Fibroblast of lung (primary cell): ENCODE measurements around the gene CHST1. TPM values are rescaled to one million over a fixed set of nuclear protein-coding genes. Genes with fewer than 3 reads are reported as not detected.

Source experiments
- DNase-seq, 2 donors: peaks; one replicate each; pipeline versions ENCODE4 v3.0.0 to v3.0.0-alpha.2; 2010; ENCODE audit warnings: low read depth in 2 of 2
- H2AFZ ChIP-seq: 2 replicates; pipeline ENCODE4 v1.5.1; 2012; ENCODE audit warnings: low read length, control low read depth, inconsistent platforms
- H3K27ac ChIP-seq: 2 replicates; pipeline ENCODE4 v1.5.1; 2011; ENCODE audit warnings: low read length, control low read depth; ENCODE audit not compliant: insufficient read depth
- H3K27me3 ChIP-seq: 2 replicates; pipeline ENCODE4 v1.5.1; 2011; ENCODE audit warnings: mild to moderate bottlenecking, low read length; ENCODE audit not compliant: control insufficient read depth, insufficient read depth
- H3K36me3 ChIP-seq: 2 replicates; pipeline ENCODE4 v1.5.1; 2011; ENCODE audit warnings: low read length; ENCODE audit not compliant: control insufficient read depth, insufficient read depth
- H3K4me1 ChIP-seq: 2 replicates; pipeline ENCODE4 v1.5.1; 2011; ENCODE audit warnings: low read length; ENCODE audit not compliant: control insufficient read depth, insufficient read depth; ENCODE audit errors: extremely low read depth
- H3K4me2 ChIP-seq: 2 replicates; pipeline ENCODE4 v1.5.1; 2011; ENCODE audit warnings: low read length, control low read depth; ENCODE audit not compliant: insufficient read depth; ENCODE audit errors: extremely low read depth
- H3K4me3 ChIP-seq, 4 experiments: fragments of 200-600 bp in 1 of 4; sonication (generic) in 1 of 4; replicated peaks in 1 of 4; 2 replicates each; pipeline ENCODE4 v1.5.1; 2011 to 2016; ENCODE audit warnings: low read length in 4 of 4, low read depth in 3 of 4, mild to moderate bottlenecking in 3 of 4, control low read depth in 2 of 4, inconsistent platforms in 1 of 4, mixed read lengths in 1 of 4; ENCODE audit not compliant: insufficient read depth in 1 of 4; ENCODE audit errors: control extremely low read depth in 1 of 4
- H3K79me2 ChIP-seq: 2 replicates; pipeline ENCODE4 v1.5.1; 2012; ENCODE audit warnings: mild to moderate bottlenecking, low read length, inconsistent platforms; ENCODE audit not compliant: control insufficient read depth, insufficient read depth
- H3K9ac ChIP-seq: 2 replicates; pipeline ENCODE4 v1.5.1; 2011; ENCODE audit warnings: mild to moderate bottlenecking, low read length, control low read depth; ENCODE audit not compliant: insufficient read depth
- H3K9me3 ChIP-seq: 2 replicates; pipeline ENCODE4 v1.5.1; 2012; ENCODE audit warnings: low read depth, low read length; ENCODE audit not compliant: control insufficient read depth, insufficient read depth
- H4K20me1 ChIP-seq: 2 replicates; pipeline ENCODE4 v1.5.1; 2011; ENCODE audit warnings: low read length; ENCODE audit not compliant: control insufficient read depth, insufficient read depth; ENCODE audit errors: extremely low read depth
- CTCF ChIP-seq, 2 donors: IDR thresholded peaks in 1 of 2; conservative IDR thresholded peaks in 1 of 2; 1 replicate in 1 of 2; 2 replicates in 1 of 2; pipeline ENCODE4 v1.5.1; 2011 to 2012; ENCODE audit warnings: low read length in 2 of 2, control low read depth in 1 of 2, inconsistent platforms in 1 of 2, low read depth in 1 of 2, mild to moderate bottlenecking in 1 of 2
- EZH2 ChIP-seq: IDR thresholded peaks from 2 replicates; pipeline ENCODE4 v1.5.1; 2012; ENCODE audit warnings: low read length, control low read depth, mild to moderate bottlenecking; ENCODE audit errors: missing control alignments
- polyA plus RNA-seq, 2 donors: library from polyadenylated mRNA; depleted of rRNA in 1 of 2; stranded (reverse) in 1 of 2; unstranded in 1 of 2; fragments of >200 nt; gene quantifications; 2 replicates each; pipeline ENCODE4 v1.2.1, GENCODE V29; 2011 to 2012; ENCODE audit warnings: missing spikeins in 1 of 2
- total RNA-seq: library from RNA; depleted of rRNA; stranded (reverse); fragments of >200 nt; gene quantifications from 2 replicates; pipeline ENCODE4 v1.2.1, GENCODE V29; 2014

The CHST1 gene
- total and polyA plus RNA-seq, 2 donors (not counting 1 experiment from before 2014, with no cell fraction given) = under 0.01 to 0.17 TPM

DNA sequence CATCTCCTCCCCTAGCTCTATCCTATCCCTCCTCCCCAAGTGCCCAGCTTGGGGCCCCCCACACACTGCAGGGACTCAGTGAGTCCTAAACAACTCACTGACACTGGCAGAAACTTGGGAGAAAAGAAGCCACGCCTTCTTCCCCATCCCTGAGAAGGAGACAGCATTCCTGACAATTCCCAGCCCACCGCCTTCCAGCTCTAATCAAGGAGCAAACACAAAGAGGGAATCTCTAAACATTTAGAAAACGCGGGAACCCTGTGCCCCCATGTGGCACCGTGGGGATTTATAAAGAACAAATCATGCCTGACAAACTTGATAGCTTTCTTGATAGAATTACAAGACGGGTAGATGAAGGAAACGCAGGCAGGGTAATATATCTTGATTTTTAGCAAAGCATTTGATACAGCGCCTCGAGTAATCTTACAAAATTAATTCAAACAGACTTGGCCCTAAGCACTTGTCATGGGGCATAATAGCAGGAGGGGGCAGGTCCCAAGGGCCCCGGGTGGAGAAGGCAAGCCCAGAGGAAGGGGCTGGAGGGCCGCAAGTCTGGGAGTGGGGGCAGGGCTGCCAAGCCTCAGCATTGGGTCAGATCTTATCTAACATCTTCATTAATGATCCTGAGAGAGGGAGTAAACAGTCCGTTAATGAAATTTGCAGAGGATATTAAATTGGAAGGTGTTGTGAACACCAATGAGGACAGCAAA lies 4.5 kb downstream of the CHST1 start:
- no peak overlapping the region for H3K9ac ChIP-seq
- no peak overlapping the region for H3K4me2 ChIP-seq
- no peak overlapping the region for H2AFZ ChIP-seq
- H3K9me3 ChIP-seq = no peaks in the 10 kb centered on the region
- no peaks in the 10 kb centered on the region for H3K79me2 ChIP-seq
- no peak for DNase-seq
- no peak overlapping the region for H3K4me3 ChIP-seq
- no peaks in the 10 kb centered on the region for H4K20me1 ChIP-seq
- H3K27ac ChIP-seq = no peak overlapping the region
- no peak for TF ChIP-seq EZH2
- TF ChIP-seq CTCF (conservative IDR thresholded peaks at IDR 0.05 in 1 of 2, IDR thresholded peaks at IDR 0.05 in 1 of 2; ENCODE audit: low read depth in 1 of 2, low read length in 2 of 2) = no peak
- peaks cover 15% of the 10 kb centered on the region for H3K4me1 ChIP-seq
- peaks cover 22% of the 10 kb centered on the region for H3K27me3 ChIP-seq
- H3K36me3 ChIP-seq = no peaks in the 10 kb centered on the region

DNA sequence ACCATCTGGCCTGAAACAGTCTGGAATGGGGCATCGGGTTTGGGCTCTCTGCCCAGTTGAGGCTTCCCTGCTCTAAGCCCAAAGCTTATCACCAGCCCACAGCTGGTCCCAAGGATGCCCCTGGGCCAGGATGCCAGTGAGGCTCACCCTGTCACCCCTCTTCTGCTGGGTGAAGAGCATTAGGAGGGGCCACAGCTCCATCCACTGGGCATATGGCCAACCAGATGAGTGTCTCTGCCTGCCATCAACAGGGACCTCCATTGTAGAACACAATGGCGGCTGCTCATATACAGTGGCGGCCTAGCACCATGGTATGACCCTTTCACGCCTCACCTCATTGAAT lies 5.6 kb downstream of the CHST1 start:
- H3K4me1 ChIP-seq = peaks cover 15% of the 10 kb centered on the region
- H3K79me2 ChIP-seq = no peaks in the 10 kb centered on the region
- H3K4me3 ChIP-seq = no peak overlapping the region
- H3K9ac ChIP-seq = no peak overlapping the region
- peaks cover 21% of the 10 kb centered on the region for H3K27me3 ChIP-seq
- H2AFZ ChIP-seq = no peak overlapping the region
- H3K4me2 ChIP-seq = no peak overlapping the region
- TF ChIP-seq EZH2 (no peak), CTCF (conservative IDR thresholded peaks at IDR 0.05 in 1 of 2, IDR thresholded peaks at IDR 0.05 in 1 of 2; ENCODE audit: low read depth in 1 of 2, low read length in 2 of 2) (no peak)
- no peak for DNase-seq
- no peaks in the 10 kb centered on the region for H4K20me1 ChIP-seq
- H3K9me3 ChIP-seq = no peaks in the 10 kb centered on the region
- no peak overlapping the region for H3K27ac ChIP-seq
- H3K36me3 ChIP-seq = no peaks in the 10 kb centered on the region

DNA sequence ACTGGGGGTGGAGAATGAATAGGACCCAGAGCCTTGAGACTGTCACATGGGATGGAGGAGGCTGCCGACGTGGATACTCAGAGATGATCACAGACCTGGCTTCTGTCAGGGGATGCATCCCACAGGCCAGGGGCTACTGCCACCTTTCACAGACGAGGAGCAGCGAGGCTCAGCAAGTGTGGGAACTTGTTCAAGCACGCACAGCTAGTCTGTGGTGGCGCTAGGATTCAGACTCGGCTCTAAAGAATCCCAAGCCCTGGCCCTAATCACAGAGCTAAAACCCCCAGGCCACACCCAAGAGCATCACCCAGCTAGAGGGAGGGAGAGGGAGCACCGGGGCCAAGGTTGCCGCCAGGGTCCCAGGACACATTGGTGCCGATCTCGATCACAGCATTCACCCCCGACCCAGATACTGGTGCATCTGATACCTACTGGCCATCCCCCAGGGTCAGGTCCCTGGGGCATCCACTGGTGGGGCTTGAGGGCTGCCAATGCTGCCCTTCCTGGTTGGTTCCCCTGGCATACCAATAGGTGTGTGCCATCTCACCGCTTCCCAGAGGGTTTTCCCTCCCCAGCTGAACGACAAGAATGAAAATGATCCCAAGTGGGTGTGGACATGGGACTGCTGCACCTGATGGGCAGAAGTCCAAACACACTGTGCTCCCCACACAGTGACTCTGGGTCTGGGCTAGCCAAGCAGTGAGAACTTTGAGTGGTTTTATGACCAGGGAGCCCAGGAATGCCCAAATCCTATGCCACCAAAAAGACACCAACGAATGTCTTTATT lies 6.2 kb downstream of the CHST1 start:
- Histone ChIP-seq H3K79me2 (no peaks in the 10 kb centered on the region), H4K20me1 (no peaks in the 10 kb centered on the region), H3K9ac (no peak overlapping the region), H3K36me3 (no peaks in the 10 kb centered on the region), H3K27ac (no peak overlapping the region), H3K4me3 (no peak overlapping the region), H3K9me3 (no peaks in the 10 kb centered on the region), H3K27me3 (peaks cover 18% of the 10 kb centered on the region), H3K4me1 (peaks cover 15% of the 10 kb centered on the region), H3K4me2 (no peak overlapping the region), H2AFZ (no peak overlapping the region)
- no peak for TF ChIP-seq EZH2
- TF ChIP-seq CTCF (conservative IDR thresholded peaks at IDR 0.05 in 1 of 2, IDR thresholded peaks at IDR 0.05 in 1 of 2; ENCODE audit: low read depth in 1 of 2, low read length in 2 of 2) = no peak
- DNase-seq = no peak
